Measurements from ENCODE around the gene TMEM213. TPM values are rescaled to one million over a fixed set of nuclear protein-coding genes. Genes with fewer than 3 reads are reported as not detected.

TMEM213 gene
- total RNA-seq, 1 donor from 2014 or later = not detected

GRCh38 chr7:138878051-138878450, 80.3 kb downstream of the TMEM213 start:
- TF ChIP-seq, protein P1, sequence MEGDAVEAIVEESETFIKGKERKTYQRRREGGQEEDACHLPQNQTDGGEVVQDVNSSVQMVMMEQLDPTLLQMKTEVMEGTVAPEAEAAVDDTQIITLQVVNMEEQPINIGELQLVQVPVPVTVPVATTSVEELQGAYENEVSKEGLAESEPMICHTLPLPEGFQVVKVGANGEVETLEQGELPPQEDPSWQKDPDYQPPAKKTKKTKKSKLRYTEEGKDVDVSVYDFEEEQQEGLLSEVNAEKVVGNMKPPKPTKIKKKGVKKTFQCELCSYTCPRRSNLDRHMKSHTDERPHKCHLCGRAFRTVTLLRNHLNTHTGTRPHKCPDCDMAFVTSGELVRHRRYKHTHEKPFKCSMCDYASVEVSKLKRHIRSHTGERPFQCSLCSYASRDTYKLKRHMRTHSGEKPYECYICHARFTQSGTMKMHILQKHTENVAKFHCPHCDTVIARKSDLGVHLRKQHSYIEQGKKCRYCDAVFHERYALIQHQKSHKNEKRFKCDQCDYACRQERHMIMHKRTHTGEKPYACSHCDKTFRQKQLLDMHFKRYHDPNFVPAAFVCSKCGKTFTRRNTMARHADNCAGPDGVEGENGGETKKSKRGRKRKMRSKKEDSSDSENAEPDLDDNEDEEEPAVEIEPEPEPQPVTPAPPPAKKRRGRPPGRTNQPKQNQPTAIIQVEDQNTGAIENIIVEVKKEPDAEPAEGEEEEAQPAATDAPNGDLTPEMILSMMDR (IDR thresholded peaks at IDR 0.05) = no peak
- Mint-ChIP-seq H3K9me3 (ENCODE audit: unreplicated experiment) (no peaks in the 10 kb centered on the region), H3K27me3 (ENCODE audit: unreplicated experiment) (no peaks in the 10 kb centered on the region), H3K36me3 (ENCODE audit: unreplicated experiment) (peaks cover 10% of the 10 kb centered on the region), H3K4me1 (ENCODE audit: unreplicated experiment) (peaks cover 9% of the 10 kb centered on the region), H3K27ac (ENCODE audit: unreplicated experiment) (no peak overlapping the region), H3K4me3 (ENCODE audit: unreplicated experiment) (no peak overlapping the region)
- no peak for DNase-seq (ENCODE audit: extremely low spot score, unreplicated experiment)

- Mint-ChIP-seq H3K36me3 (ENCODE audit: unreplicated experiment) (peaks cover 10% of the 10 kb centered on the region), H3K9me3 (ENCODE audit: unreplicated experiment) (no peaks in the 10 kb centered on the region), H3K4me1 (ENCODE audit: unreplicated experiment) (peaks cover 9% of the 10 kb centered on the region), H3K27ac (ENCODE audit: unreplicated experiment) (no peak overlapping the region), H3K4me3 (ENCODE audit: unreplicated experiment) (no peak overlapping the region), H3K27me3 (ENCODE audit: unreplicated experiment) (no peaks in the 10 kb centered on the region)
- TF ChIP-seq, protein P1 (IDR thresholded peaks at IDR 0.05) = no peak
- no peak for DNase-seq (ENCODE audit: extremely low spot score, unreplicated experiment)
These were observed 81.1 kb downstream of the TMEM213 start for GRCh38 chr7:138878856-138879255.

DNA sequence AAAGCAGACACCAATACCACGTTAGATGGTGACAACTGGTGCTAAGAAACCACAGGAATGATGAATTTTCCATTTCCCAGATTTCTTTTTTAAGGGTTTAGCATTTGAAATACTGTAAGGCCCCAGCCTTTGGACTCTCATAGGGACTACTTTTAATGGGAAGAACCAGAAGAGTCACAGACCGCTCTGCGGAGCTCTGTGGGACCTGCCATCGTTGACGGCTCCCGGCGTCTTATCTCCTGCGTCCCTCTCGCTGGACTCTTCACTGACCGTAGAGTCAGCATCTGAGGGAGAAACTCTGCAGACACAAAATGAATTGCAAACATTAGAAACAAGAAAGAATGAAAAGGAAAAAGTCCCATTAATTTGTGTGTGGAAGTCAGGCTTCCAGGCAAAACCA, 81.6 kb downstream of the TMEM213 start:
- no peak overlapping the region for H3K27ac Mint-ChIP-seq (ENCODE audit: unreplicated experiment)

GRCh38 chr7:138880881-138881578, 83.2 kb downstream of the TMEM213 start:
- H3K27me3 Mint-ChIP-seq (ENCODE audit: unreplicated experiment) = no peaks in the 10 kb centered on the region
- no peak for DNase-seq (ENCODE audit: extremely low spot score, unreplicated experiment)
- H3K4me3 Mint-ChIP-seq (ENCODE audit: unreplicated experiment) = no peak overlapping the region
- TF ChIP-seq, protein P1 (IDR thresholded peaks at IDR 0.05) = no peak
- no peak overlapping the region for H3K27ac Mint-ChIP-seq (ENCODE audit: unreplicated experiment)
- H3K9me3 Mint-ChIP-seq (ENCODE audit: unreplicated experiment) = no peaks in the 10 kb centered on the region
- H3K36me3 Mint-ChIP-seq (ENCODE audit: unreplicated experiment) = peaks cover 10% of the 10 kb centered on the region
- H3K4me1 Mint-ChIP-seq (ENCODE audit: unreplicated experiment) = peaks cover 7% of the 10 kb centered on the region

More for the DNA sequence above, 81.6 kb downstream of the TMEM213 start:
- no peak for DNase-seq (ENCODE audit: extremely low spot score, unreplicated experiment)
- Mint-ChIP-seq H3K4me1 (ENCODE audit: unreplicated experiment) (peaks cover 9% of the 10 kb centered on the region), H3K27me3 (ENCODE audit: unreplicated experiment) (no peaks in the 10 kb centered on the region), H3K9me3 (ENCODE audit: unreplicated experiment) (no peaks in the 10 kb centered on the region), H3K36me3 (ENCODE audit: unreplicated experiment) (peaks cover 10% of the 10 kb centered on the region), H3K4me3 (ENCODE audit: unreplicated experiment) (no peak overlapping the region)
- TF ChIP-seq, protein P1 (IDR thresholded peaks at IDR 0.05) = no peak

GRCh38 chr7:138881579-138882188, 83.9 kb downstream of the TMEM213 start:
- TF ChIP-seq, protein P1 (IDR thresholded peaks at IDR 0.05) = no peak
- Mint-ChIP-seq H3K36me3 (ENCODE audit: unreplicated experiment) (peaks cover 10% of the 10 kb centered on the region), H3K4me3 (ENCODE audit: unreplicated experiment) (no peak overlapping the region), H3K9me3 (ENCODE audit: unreplicated experiment) (no peaks in the 10 kb centered on the region), H3K27ac (ENCODE audit: unreplicated experiment) (no peak overlapping the region), H3K4me1 (ENCODE audit: unreplicated experiment) (peaks cover 3% of the 10 kb centered on the region), H3K27me3 (ENCODE audit: unreplicated experiment) (no peaks in the 10 kb centered on the region)
- DNase-seq (ENCODE audit: extremely low spot score, unreplicated experiment) = no peak
